ENCODE data around the gene CREBL2. TPM values are rescaled to one million over a fixed set of nuclear protein-coding genes. Genes with fewer than 3 reads are reported as not detected.
"Not testable (repeated sequence)": the region's sequence is repeated elsewhere in the genome, so short reads cannot be mapped to it uniquely, and the experiment has no call there.

CREBL2 gene
- total and polyA plus RNA-seq, 10 of the 15 experiments (the other 5 are each of a cell fraction or from before 2014, with no cell fraction given) = 4.6 to 19.1 (median 13.5) TPM

DNA sequence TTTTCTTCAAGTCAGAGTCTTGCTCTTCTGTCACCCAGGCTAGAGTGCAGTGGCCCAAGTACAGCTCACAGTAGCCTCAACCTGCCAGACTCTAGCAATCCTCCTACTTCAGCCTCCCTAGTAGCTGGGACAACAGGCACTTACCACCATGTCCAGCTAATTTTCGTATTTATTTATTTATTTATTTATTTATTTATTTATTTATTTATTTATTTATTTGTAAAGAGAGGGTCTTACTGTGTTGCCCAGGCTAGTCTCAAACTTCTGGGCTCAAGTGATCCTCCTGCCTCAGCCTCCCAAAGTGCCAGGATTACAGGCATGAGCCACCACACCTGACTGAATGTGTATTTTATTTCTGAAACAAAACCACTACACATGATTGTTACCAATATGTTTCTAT lies 31.0 kb upstream of the CREBL2 start:
- CTCF ChIA-PET = interaction anchor here (1.3 to 2.7 kb wide), 4 partner anchors 11 to 204 kb away, joined by 3 to 10 read pairs (median 5); no protein-coding TSS in a partner anchor

DNA sequence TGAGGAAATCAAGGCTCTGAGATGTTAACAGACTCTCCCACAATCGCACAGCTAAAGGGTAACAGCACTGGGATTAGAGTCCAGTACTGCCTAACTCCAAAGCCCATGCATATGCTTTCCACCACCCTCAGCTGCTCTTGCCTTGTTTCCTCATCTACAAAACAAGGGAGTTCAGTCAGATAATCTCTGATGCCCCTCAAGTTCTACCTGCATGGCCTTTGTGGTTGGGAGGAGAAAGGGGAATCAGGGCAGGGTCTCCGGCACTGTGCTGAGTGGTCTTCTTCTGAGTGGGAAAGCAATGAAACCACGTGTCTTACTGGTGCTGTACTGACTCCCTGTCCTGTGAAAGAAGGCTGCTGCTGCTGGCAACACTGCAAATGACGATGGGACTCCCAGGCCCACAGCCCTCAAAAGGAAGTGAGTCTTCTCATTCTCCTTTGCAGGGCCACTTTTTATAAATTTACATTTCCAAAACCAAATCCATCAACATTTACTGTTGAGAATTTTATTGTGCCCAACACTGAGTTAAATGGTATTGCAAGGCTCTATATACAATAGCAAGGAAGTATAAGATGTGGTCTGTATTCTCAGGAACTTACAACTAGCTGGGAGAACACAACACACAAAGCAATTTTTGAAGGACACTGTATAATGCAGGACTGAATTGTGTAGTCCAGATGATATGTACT lies 29.3 kb upstream of the CREBL2 start:
- DNase-seq (ENCODE audit: low read depth, low spot score) = peak; percentile 59
- H4K20me1 ChIP-seq (ENCODE audit: control insufficient read depth, insufficient read depth) = no peaks in the 10 kb centered on the region
- H3K36me3 ChIP-seq (ENCODE audit: control insufficient read depth in 2 of 2, insufficient read depth in 2 of 2, low read length in 1 of 2) = no peaks in the 10 kb centered on the region
- H3K9ac ChIP-seq (ENCODE audit: control insufficient read depth, insufficient read depth, low read length) = peak overlapping the region; percentile 69
- SMC1A ChIA-PET (ENCODE audit: uncharacterized antibody, unreplicated experiment) = interaction anchor here (0.7 to 6.0 kb wide), 23 partner anchors 10 to 205 kb away, joined by 3 to 46 read pairs (median 5); partner anchors contain the start of gene DUSP16
- H3K27me3 ChIP-seq (replicated peaks in 1 of 2; ENCODE audit: control insufficient read depth in 2 of 2, insufficient read depth in 2 of 2, low read length in 1 of 2) = no peaks in the 10 kb centered on the region
- H3K4me1 ChIP-seq (ENCODE audit: control insufficient read depth, insufficient read depth, low read length) = peaks cover 44% of the 10 kb centered on the region
- no peaks in the 10 kb centered on the region; the same call in 2 of the 3 replicates for H3K9me3 ChIP-seq (replicated peaks; ENCODE audit: control insufficient read depth, insufficient read depth, low read length)
- peak overlapping the region; percentile 62 for H3K4me2 ChIP-seq (ENCODE audit: control insufficient read depth, insufficient read depth)
- FAIRE-seq = no peak
- peak; percentile 70 for ATAC-seq
- intact Hi-C loops (cut with micrococcal nuclease; ENCODE audit: unreplicated experiment) = no loop called here
- POLR2A ChIA-PET = interaction anchor here (0.6 to 2.9 kb wide), 9 partner anchors 9 to 226 kb away, joined by 3 to 18 read pairs (median 4); partner anchors contain the start of genes BORCS5, CREBL2 and DUSP16
- RAD21 ChIA-PET (ENCODE audit: unreplicated experiment) = interaction anchor here (0.7 to 8.7 kb wide), 12 partner anchors 13 to 205 kb away, joined by 3 to 76 read pairs (median 6); partner anchors contain the start of genes CREBL2 and DUSP16
- no peaks in the 10 kb centered on the region for H3K79me2 ChIP-seq (ENCODE audit: control insufficient read depth, insufficient read depth, low read length)
- in situ Hi-C loops (cut with MboI) = loop anchor here (25.0 kb wide), 1 partner anchor 1020 kb away; no protein-coding TSS in a partner anchor
- TSS peak; percentile 96 for BruUV-seq (replicated peaks)
- H3K4me3 ChIP-seq = 0 out of 2 replicates have a peak overlapping the region, but pooled peaks have one; percentile 6
- H2AFZ ChIP-seq (ENCODE audit: control insufficient read depth, low read depth, low read length) = peak overlapping the region; percentile 66
- H3K27ac ChIP-seq (ENCODE audit: control insufficient read depth, insufficient read depth) = peak overlapping the region; percentile 94
- CTCF ChIA-PET = interaction anchor here (1.0 to 2.7 kb wide), 10 partner anchors 9 to 205 kb away, joined by 3 to 10 read pairs (median 4); partner anchors contain the start of gene DUSP16
- WGBS (ENCODE audit: insufficient coverage, insufficient replicate concordance, low lambda C conversion rate, missing lambda C conversion rate) = 6% methylated on average over 4 of the region's 4 CpGs
- TF ChIP-seq BACH1 (IDR thresholded peaks at IDR 0.05; ENCODE audit: borderline replicate concordance) (no peak), YBX1 (IDR thresholded peaks at IDR 0.05) (no peak), ZNF217 (IDR thresholded peaks at IDR 0.05) (no peak), IRF4 (IDR thresholded peaks at IDR 0.05; ENCODE audit: low read depth, low read length) (0 out of 2 replicates have a peak, but pooled peaks have one; percentile 12), JUNB (IDR thresholded peaks at IDR 0.05) (no peak), CHD2 (IDR thresholded peaks at IDR 0.05; ENCODE audit: borderline replicate concordance, low read depth, low read length) (no peak), RAD21 (IDR thresholded peaks at IDR 0.05; ENCODE audit: insufficient read depth, low read depth, low read length) (0 out of 2 replicates have a peak, but pooled peaks have one; percentile 16), ZNF274 (IDR thresholded peaks at IDR 0.05; ENCODE audit: insufficient read depth, insufficient read length) (no peak), IKZF2 (IDR thresholded peaks at IDR 0.05) (no peak), MTA3 (IDR thresholded peaks at IDR 0.05; ENCODE audit: borderline replicate concordance, low read length) (no peak)
- TF ChIP-seq, protein P1, sequence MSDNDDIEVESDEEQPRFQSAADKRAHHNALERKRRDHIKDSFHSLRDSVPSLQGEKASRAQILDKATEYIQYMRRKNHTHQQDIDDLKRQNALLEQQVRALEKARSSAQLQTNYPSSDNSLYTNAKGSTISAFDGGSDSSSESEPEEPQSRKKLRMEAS (IDR thresholded peaks at IDR 0.05; ENCODE audit: low read depth, low read length) = peak; percentile 60
- TF ChIP-seq, protein P2, sequence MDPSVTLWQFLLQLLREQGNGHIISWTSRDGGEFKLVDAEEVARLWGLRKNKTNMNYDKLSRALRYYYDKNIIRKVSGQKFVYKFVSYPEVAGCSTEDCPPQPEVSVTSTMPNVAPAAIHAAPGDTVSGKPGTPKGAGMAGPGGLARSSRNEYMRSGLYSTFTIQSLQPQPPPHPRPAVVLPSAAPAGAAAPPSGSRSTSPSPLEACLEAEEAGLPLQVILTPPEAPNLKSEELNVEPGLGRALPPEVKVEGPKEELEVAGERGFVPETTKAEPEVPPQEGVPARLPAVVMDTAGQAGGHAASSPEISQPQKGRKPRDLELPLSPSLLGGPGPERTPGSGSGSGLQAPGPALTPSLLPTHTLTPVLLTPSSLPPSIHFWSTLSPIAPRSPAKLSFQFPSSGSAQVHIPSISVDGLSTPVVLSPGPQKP (IDR thresholded peaks at IDR 0.05; ENCODE audit: low read depth, low read length) = no peak
- TF ChIP-seq, protein P3, sequence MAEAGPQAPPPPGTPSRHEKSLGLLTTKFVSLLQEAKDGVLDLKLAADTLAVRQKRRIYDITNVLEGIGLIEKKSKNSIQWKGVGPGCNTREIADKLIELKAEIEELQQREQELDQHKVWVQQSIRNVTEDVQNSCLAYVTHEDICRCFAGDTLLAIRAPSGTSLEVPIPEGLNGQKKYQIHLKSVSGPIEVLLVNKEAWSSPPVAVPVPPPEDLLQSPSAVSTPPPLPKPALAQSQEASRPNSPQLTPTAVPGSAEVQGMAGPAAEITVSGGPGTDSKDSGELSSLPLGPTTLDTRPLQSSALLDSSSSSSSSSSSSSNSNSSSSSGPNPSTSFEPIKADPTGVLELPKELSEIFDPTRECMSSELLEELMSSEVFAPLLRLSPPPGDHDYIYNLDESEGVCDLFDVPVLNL (IDR thresholded peaks at IDR 0.05; ENCODE audit: low read depth, low read length) = no peak

More for the DNA sequence above, 31.0 kb upstream of the CREBL2 start:
- H3K79me2 ChIP-seq (ENCODE audit: control insufficient read depth, insufficient read depth, low read length); BruUV-seq (replicated peaks); H3K27me3 ChIP-seq (replicated peaks in 1 of 2; ENCODE audit: control insufficient read depth in 2 of 2, insufficient read depth in 2 of 2, low read length in 1 of 2); DNase-seq (ENCODE audit: low read depth, low spot score); FAIRE-seq; H3K4me3 ChIP-seq; ATAC-seq; H3K9ac ChIP-seq (ENCODE audit: control insufficient read depth, insufficient read depth, low read length); H4K20me1 ChIP-seq (ENCODE audit: control insufficient read depth, insufficient read depth); intact Hi-C loops (cut with micrococcal nuclease; ENCODE audit: unreplicated experiment); H3K9me3 ChIP-seq (replicated peaks; ENCODE audit: control insufficient read depth, insufficient read depth, low read length); H3K36me3 ChIP-seq (ENCODE audit: control insufficient read depth in 2 of 2, insufficient read depth in 2 of 2, low read length in 1 of 2); H2AFZ ChIP-seq (ENCODE audit: control insufficient read depth, low read depth, low read length); H3K4me2 ChIP-seq (ENCODE audit: control insufficient read depth, insufficient read depth): not testable (repeated sequence)
- peaks cover 41% of the 10 kb centered on the region for H3K4me1 ChIP-seq (ENCODE audit: control insufficient read depth, insufficient read depth, low read length)
- ChIA-PET SMC1A (ENCODE audit: uncharacterized antibody, unreplicated experiment) (interaction anchor here (0.6 to 6.0 kb wide), 14 partner anchors 9 to 204 kb away, joined by 3 to 46 read pairs (median 6); no protein-coding TSS in a partner anchor), RAD21 (ENCODE audit: unreplicated experiment) (interaction anchor here (1.4 to 8.7 kb wide), 4 partner anchors 17 to 121 kb away, joined by 5 to 76 read pairs (median 20); partner anchors contain the start of gene DUSP16), POLR2A (interaction anchor here (1.1 to 2.9 kb wide), 5 partner anchors 17 to 97 kb away, joined by 3 to 18 read pairs (median 6); partner anchors contain the start of gene DUSP16)
- H3K27ac ChIP-seq (ENCODE audit: control insufficient read depth, insufficient read depth) = 0 out of 2 replicates have a peak overlapping the region, but pooled peaks have one; percentile 94
- 91% methylated on average over 1 of the region's 1 CpG for WGBS (ENCODE audit: insufficient coverage, insufficient replicate concordance, low lambda C conversion rate, missing lambda C conversion rate)
- in situ Hi-C loops (cut with MboI) = loop anchor here (25.0 kb wide), 1 partner anchor 1018 kb away; no protein-coding TSS in a partner anchor

All from GM12878 (cell line).